ENCODE results near the gene ACTR3C.

GRCh38 chr7:150321788-150322113 is 1.6 kb downstream of the ACTR3C start:
- TF ChIP-seq FOXA1 (IDR thresholded peaks at IDR 0.05) (no peak), FOXM1 (IDR thresholded peaks at IDR 0.05; ENCODE audit: borderline replicate concordance) (no peak), NFRKB (IDR thresholded peaks at IDR 0.05) (no peak), BHLHE40 (IDR thresholded peaks at IDR 0.05; ENCODE audit: borderline replicate concordance) (no peak), SUZ12 (IDR thresholded peaks at IDR 0.05) (no peak), TARDBP (IDR thresholded peaks at IDR 0.05) (no peak), ARNT (IDR thresholded peaks at IDR 0.05) (no peak)
